GM23338 (cell line): ENCODE data around the gene TYK2.

Experiments
- CREB1 ChIP-seq: fragments of 250-450 bp; sonication (Bioruptor Pico); IDR thresholded peaks from 2 replicates; pipeline ENCODE4 v1.5.0; 2020; ENCODE audit warnings: low read depth, mild to moderate bottlenecking, moderate library complexity
- EZH2 ChIP-seq: fragments of 200-600 bp; sonication (generic); IDR thresholded peaks from one replicate; pipeline ENCODE4 v1.8.0; 2017; ENCODE audit warnings: antibody characterized with exemption, mild to moderate bottlenecking, low read depth; ENCODE audit not compliant: unreplicated experiment
- POLR2AphosphoS5 ChIP-seq: IDR thresholded peaks from 2 replicates; pipeline ENCODE4 v1.6.1; 2016; ENCODE audit warnings: antibody characterized with exemption, low read depth
- ZNF114 ChIP-seq: fragments of 250-450 bp; sonication (Bioruptor Pico); IDR thresholded peaks from 2 replicates; pipeline ENCODE4 v1.5.0; 2020; ENCODE audit warnings: mild to moderate bottlenecking, moderate library complexity
- ZNF331 ChIP-seq: fragments of 250-450 bp; sonication (Bioruptor Pico); IDR thresholded peaks from 2 replicates; pipeline ENCODE4 v1.5.0; 2020; ENCODE audit warnings: low read depth, mild to moderate bottlenecking, moderate library complexity
- TF ChIP-seq, protein P1 (sequence below), 2 experiments: fragments of 200-600 bp in 1 of 2; sonication (generic) in 1 of 2; conservative IDR thresholded peaks; 2 replicates each; pipeline versions ENCODE4 v1.5.1 to v1.6.1; 2016 to 2017; ENCODE audit warnings: antibody characterized with exemption in 2 of 2, low read depth in 2 of 2, mild to moderate bottlenecking in 2 of 2, moderate library complexity in 1 of 2
- TF ChIP-seq, protein P2 (sequence below): IDR thresholded peaks from 2 replicates; pipeline ENCODE4 v1.6.1; 2016; ENCODE audit warnings: antibody characterized with exemption

DNA sequence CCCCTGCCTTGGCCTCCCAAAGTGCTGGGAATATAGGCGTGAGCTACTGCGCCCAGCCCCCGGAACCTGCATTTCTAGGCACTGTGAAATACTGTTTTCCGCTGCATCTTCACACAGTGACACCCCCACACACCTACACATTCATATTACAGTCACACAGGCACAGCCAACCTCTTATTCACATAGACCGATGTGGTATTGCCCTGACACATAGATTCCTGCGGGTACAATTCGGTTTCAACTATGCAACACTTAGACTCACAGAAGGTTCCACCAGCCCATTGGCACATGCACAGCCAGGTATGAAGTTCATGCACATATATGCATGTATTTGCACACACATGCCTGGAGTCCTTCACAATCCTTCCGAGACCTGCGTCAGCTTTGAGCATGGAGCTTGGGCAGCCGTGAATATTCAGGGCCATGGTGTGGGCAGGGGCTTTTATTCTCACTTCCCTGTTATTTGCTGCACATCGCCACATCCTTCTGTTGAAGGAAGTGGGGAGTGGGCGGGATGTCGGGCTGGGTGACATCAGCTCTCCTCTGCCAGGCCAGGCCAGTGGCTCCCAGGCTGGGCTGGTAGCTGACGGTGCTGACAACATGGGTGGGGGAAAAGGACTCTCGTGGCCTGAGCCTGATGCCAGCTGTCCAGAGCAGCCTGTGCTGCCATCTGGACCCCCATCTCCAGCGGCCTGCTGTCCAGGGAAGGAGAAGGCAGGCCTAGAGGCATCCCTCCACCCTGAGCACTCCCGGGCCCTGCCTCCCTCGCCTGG is 28.3 kb upstream of the TYK2 start:
- TF ChIP-seq, protein P1, sequence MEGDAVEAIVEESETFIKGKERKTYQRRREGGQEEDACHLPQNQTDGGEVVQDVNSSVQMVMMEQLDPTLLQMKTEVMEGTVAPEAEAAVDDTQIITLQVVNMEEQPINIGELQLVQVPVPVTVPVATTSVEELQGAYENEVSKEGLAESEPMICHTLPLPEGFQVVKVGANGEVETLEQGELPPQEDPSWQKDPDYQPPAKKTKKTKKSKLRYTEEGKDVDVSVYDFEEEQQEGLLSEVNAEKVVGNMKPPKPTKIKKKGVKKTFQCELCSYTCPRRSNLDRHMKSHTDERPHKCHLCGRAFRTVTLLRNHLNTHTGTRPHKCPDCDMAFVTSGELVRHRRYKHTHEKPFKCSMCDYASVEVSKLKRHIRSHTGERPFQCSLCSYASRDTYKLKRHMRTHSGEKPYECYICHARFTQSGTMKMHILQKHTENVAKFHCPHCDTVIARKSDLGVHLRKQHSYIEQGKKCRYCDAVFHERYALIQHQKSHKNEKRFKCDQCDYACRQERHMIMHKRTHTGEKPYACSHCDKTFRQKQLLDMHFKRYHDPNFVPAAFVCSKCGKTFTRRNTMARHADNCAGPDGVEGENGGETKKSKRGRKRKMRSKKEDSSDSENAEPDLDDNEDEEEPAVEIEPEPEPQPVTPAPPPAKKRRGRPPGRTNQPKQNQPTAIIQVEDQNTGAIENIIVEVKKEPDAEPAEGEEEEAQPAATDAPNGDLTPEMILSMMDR (conservative IDR thresholded peaks at IDR 0.05; ENCODE audit: low read depth in 2 of 2): no peak
- no peak for TF ChIP-seq ZNF114 (CRISPR knock-in tag)
- no peak for TF ChIP-seq POLR2AphosphoS5
- no peak for TF ChIP-seq CREB1 (CRISPR knock-in tag)
- TF ChIP-seq EZH2: no peak
- TF ChIP-seq, protein P2, sequence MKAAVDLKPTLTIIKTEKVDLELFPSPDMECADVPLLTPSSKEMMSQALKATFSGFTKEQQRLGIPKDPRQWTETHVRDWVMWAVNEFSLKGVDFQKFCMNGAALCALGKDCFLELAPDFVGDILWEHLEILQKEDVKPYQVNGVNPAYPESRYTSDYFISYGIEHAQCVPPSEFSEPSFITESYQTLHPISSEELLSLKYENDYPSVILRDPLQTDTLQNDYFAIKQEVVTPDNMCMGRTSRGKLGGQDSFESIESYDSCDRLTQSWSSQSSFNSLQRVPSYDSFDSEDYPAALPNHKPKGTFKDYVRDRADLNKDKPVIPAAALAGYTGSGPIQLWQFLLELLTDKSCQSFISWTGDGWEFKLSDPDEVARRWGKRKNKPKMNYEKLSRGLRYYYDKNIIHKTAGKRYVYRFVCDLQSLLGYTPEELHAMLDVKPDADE: no peak
- no peak for TF ChIP-seq ZNF331 (CRISPR knock-in tag)
